ENCODE measurements around the gene PHF21B.
"Not testable (repeated sequence)": the region's sequence is repeated elsewhere in the genome, so short reads cannot be mapped to it uniquely, and the experiment has no call there.

PHF21B gene

GRCh38 chr22:44854641-44855040, 155.2 kb downstream of the PHF21B start:
- H3K36me3 ChIP-seq (replicated peaks in 1 of 2; ENCODE audit: control insufficient read depth in 2 of 2, insufficient read depth in 2 of 2, low read length in 2 of 2); H3K9me3 ChIP-seq (replicated peaks in 1 of 2; ENCODE audit: control insufficient read depth in 2 of 2, insufficient read depth in 1 of 2, low read depth in 1 of 2, low read length in 2 of 2); H3K27ac ChIP-seq (replicated peaks; ENCODE audit: low read length); H3K79me1 ChIP-seq (ENCODE audit: low read depth, low read length); H2BK15ac ChIP-seq (ENCODE audit: low read length); DNase-seq (ENCODE audit: low spot score); H2AK5ac ChIP-seq (ENCODE audit: low read depth, low read length); H3K18ac ChIP-seq (ENCODE audit: low read length); H4K8ac ChIP-seq (ENCODE audit: low read depth, low read length); H3K23ac ChIP-seq (ENCODE audit: low read depth, low read length, poor library complexity); H3K14ac ChIP-seq (ENCODE audit: low read length); H2BK120ac ChIP-seq (ENCODE audit: low read depth, low read length); H3K4me3 ChIP-seq (ENCODE audit: low read length in 2 of 2); H4K91ac ChIP-seq (ENCODE audit: low read depth, low read length, poor library complexity); H2BK5ac ChIP-seq (ENCODE audit: low read length); H2BK12ac ChIP-seq (ENCODE audit: low read length); H3K4ac ChIP-seq (ENCODE audit: low read length); H3K27me3 ChIP-seq (ENCODE audit: control insufficient read depth in 3 of 3, insufficient read depth in 3 of 3, low read depth in 1 of 3, low read length in 3 of 3); H3K9ac ChIP-seq (ENCODE audit: low read depth, low read length, poor library complexity); H3K4me2 ChIP-seq (ENCODE audit: insufficient read depth, low read length, poor library complexity, severe bottlenecking); H2AFZ ChIP-seq (ENCODE audit: low read length); H3K4me1 ChIP-seq (ENCODE audit: control insufficient read depth in 2 of 2, insufficient read depth in 1 of 2, low read depth in 1 of 2, low read length in 2 of 2): not testable (repeated sequence)
- WGBS, 2 donors (ENCODE audit: extremely low coverage in 2 of 2, insufficient read length in 2 of 2, insufficient replicate concordance in 1 of 2): no CpG with 5 or more reads among the region's 8 CpGs

DNA sequence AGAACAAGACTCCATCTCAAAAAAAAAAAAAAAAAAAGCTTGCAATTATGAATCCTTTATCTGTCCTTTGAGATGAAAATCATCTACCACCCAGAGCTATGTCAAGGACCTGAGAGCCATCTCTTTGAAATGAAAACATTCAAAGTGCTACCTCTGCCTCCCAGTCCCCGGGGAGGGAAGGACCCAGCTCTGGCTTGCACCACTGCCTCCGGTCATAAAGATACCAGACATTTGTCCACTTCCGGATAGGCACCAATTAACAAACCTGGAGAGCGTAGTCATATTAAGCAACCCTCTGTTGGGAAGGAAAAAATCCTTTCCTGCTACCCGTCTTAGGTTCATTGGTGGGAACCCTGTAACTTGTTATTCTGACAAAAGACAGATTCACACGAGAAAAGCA, 158.9 kb downstream of the PHF21B start:
- Histone ChIP-seq H3K4me2 (ENCODE audit: insufficient read depth, low read length, poor library complexity, severe bottlenecking) (no peak overlapping the region), H3K9ac (ENCODE audit: low read depth, low read length, poor library complexity) (no peak overlapping the region), H4K91ac (ENCODE audit: low read depth, low read length, poor library complexity) (no peak overlapping the region), H3K4ac (ENCODE audit: low read length) (no peak overlapping the region), H2BK15ac (ENCODE audit: low read length) (no peak overlapping the region), H3K23ac (ENCODE audit: low read depth, low read length, poor library complexity) (no peak overlapping the region), H3K79me1 (ENCODE audit: low read depth, low read length) (no peaks in the 10 kb centered on the region), H3K18ac (ENCODE audit: low read length) (no peak overlapping the region), H3K27me3 (ENCODE audit: control insufficient read depth in 3 of 3, insufficient read depth in 3 of 3, low read depth in 1 of 3, low read length in 3 of 3) (peaks cover 0 to 4% (median 0%) of the 10 kb centered on the region in 3 experiments), H2BK5ac (ENCODE audit: low read length) (no peak overlapping the region), H3K4me3 (ENCODE audit: low read length in 2 of 2) (no peak overlapping the region), H3K27ac (replicated peaks; ENCODE audit: low read length) (no peak overlapping the region), H4K8ac (ENCODE audit: low read depth, low read length) (no peak overlapping the region), H3K4me1 (ENCODE audit: control insufficient read depth in 2 of 2, insufficient read depth in 1 of 2, low read depth in 1 of 2, low read length in 2 of 2) (peaks cover 0 to 1% of the 10 kb centered on the region in 2 donors), H2AK5ac (ENCODE audit: low read depth, low read length) (no peak overlapping the region), H3K36me3 (replicated peaks in 1 of 2; ENCODE audit: control insufficient read depth in 2 of 2, insufficient read depth in 2 of 2, low read length in 2 of 2) (no peaks in the 10 kb centered on the region), H2BK120ac (ENCODE audit: low read depth, low read length) (no peak overlapping the region), H2BK12ac (ENCODE audit: low read length) (no peak overlapping the region), H3K14ac (ENCODE audit: low read length) (no peak overlapping the region), H2AFZ (ENCODE audit: low read length) (no peak overlapping the region), H3K9me3 (replicated peaks in 1 of 2; ENCODE audit: control insufficient read depth in 2 of 2, insufficient read depth in 1 of 2, low read depth in 1 of 2, low read length in 2 of 2) (peaks cover 0 to 3% of the 10 kb centered on the region in 2 donors)
- no peak for DNase-seq (ENCODE audit: low spot score)
- no CpG with 5 or more reads among the region's 6 CpGs for WGBS, 2 donors (ENCODE audit: extremely low coverage in 2 of 2, insufficient read length in 2 of 2, insufficient replicate concordance in 1 of 2)

- Histone ChIP-seq H4K91ac (ENCODE audit: low read depth, low read length, poor library complexity) (no peak overlapping the region), H4K8ac (ENCODE audit: low read depth, low read length) (no peak overlapping the region), H3K4ac (ENCODE audit: low read length) (no peak overlapping the region), H3K23ac (ENCODE audit: low read depth, low read length, poor library complexity) (peak overlapping the region; percentile 92), H2BK12ac (ENCODE audit: low read length) (peak overlapping the region; percentile 77), H2BK15ac (ENCODE audit: low read length) (no peak overlapping the region), H3K4me2 (ENCODE audit: insufficient read depth, low read length, poor library complexity, severe bottlenecking) (no peak overlapping the region), H3K27me3 (ENCODE audit: control insufficient read depth in 3 of 3, insufficient read depth in 3 of 3, low read depth in 1 of 3, low read length in 3 of 3) (peaks cover 0 to 4% (median 0%) of the 10 kb centered on the region in 3 experiments), H2AFZ (ENCODE audit: low read length) (no peak overlapping the region), H3K4me3 (ENCODE audit: low read length in 2 of 2) (peak overlapping the region in 1 of 2 donors; percentile 39), H3K9me3 (replicated peaks in 1 of 2; ENCODE audit: control insufficient read depth in 2 of 2, insufficient read depth in 1 of 2, low read depth in 1 of 2, low read length in 2 of 2) (no peaks in the 10 kb centered on the region), H2BK5ac (ENCODE audit: low read length) (no peak overlapping the region), H3K18ac (ENCODE audit: low read length) (peak overlapping the region; percentile 62), H3K9ac (ENCODE audit: low read depth, low read length, poor library complexity) (peak overlapping the region; percentile 2), H3K79me1 (ENCODE audit: low read depth, low read length) (no peaks in the 10 kb centered on the region), H3K36me3 (replicated peaks in 1 of 2; ENCODE audit: control insufficient read depth in 2 of 2, insufficient read depth in 2 of 2, low read length in 2 of 2) (no peaks in the 10 kb centered on the region), H2BK120ac (ENCODE audit: low read depth, low read length) (no peak overlapping the region), H3K14ac (ENCODE audit: low read length) (peak overlapping the region; percentile 3), H3K27ac (replicated peaks; ENCODE audit: low read length) (no peak overlapping the region), H2AK5ac (ENCODE audit: low read depth, low read length) (no peak overlapping the region), H3K4me1 (ENCODE audit: control insufficient read depth in 2 of 2, insufficient read depth in 1 of 2, low read depth in 1 of 2, low read length in 2 of 2) (peaks cover 0 to 1% of the 10 kb centered on the region in 2 donors)
- whole genome bisulfite sequencing, 2 donors (ENCODE audit: extremely low coverage in 2 of 2, insufficient read length in 2 of 2, insufficient replicate concordance in 1 of 2): no CpG with 5 or more reads among the region's 21 CpGs
- no peak for DNase-seq (ENCODE audit: low spot score)
Measured at GRCh38 chr22:44848791-44849420, 160.9 kb downstream of the PHF21B start.

- no CpG with 5 or more reads among the region's 14 CpGs for WGBS, 2 donors (ENCODE audit: extremely low coverage in 2 of 2, insufficient read length in 2 of 2, insufficient replicate concordance in 1 of 2)
- Histone ChIP-seq H3K9ac (ENCODE audit: low read depth, low read length, poor library complexity) (peak overlapping the region; percentile 2), H4K91ac (ENCODE audit: low read depth, low read length, poor library complexity) (no peak overlapping the region), H3K4ac (ENCODE audit: low read length) (no peak overlapping the region), H2AK5ac (ENCODE audit: low read depth, low read length) (peak overlapping the region; percentile 50), H2BK15ac (ENCODE audit: low read length) (peak overlapping the region; percentile 20), H3K27me3 (ENCODE audit: control insufficient read depth in 3 of 3, insufficient read depth in 3 of 3, low read depth in 1 of 3, low read length in 3 of 3) (peaks cover 0 to 4% (median 0%) of the 10 kb centered on the region in 3 experiments), H2BK5ac (ENCODE audit: low read length) (peak overlapping the region; percentile 67), H2BK120ac (ENCODE audit: low read depth, low read length) (no peak overlapping the region), H4K8ac (ENCODE audit: low read depth, low read length) (no peak overlapping the region), H3K36me3 (replicated peaks in 1 of 2; ENCODE audit: control insufficient read depth in 2 of 2, insufficient read depth in 2 of 2, low read length in 2 of 2) (no peaks in the 10 kb centered on the region), H3K27ac (replicated peaks; ENCODE audit: low read length) (no peak overlapping the region), H3K4me1 (ENCODE audit: control insufficient read depth in 2 of 2, insufficient read depth in 1 of 2, low read depth in 1 of 2, low read length in 2 of 2) (peaks cover 0 to 1% of the 10 kb centered on the region in 2 donors), H3K23ac (ENCODE audit: low read depth, low read length, poor library complexity) (peak overlapping the region; percentile 92), H3K4me3 (ENCODE audit: low read length in 2 of 2) (peak overlapping the region in 1 of 2 donors; percentile 39), H3K14ac (ENCODE audit: low read length) (peak overlapping the region; percentile 3), H3K18ac (ENCODE audit: low read length) (peak overlapping the region; percentile 62), H3K79me1 (ENCODE audit: low read depth, low read length) (no peaks in the 10 kb centered on the region), H2AFZ (ENCODE audit: low read length) (no peak overlapping the region), H2BK12ac (ENCODE audit: low read length) (no peak overlapping the region), H3K4me2 (ENCODE audit: insufficient read depth, low read length, poor library complexity, severe bottlenecking) (no peak overlapping the region), H3K9me3 (replicated peaks in 1 of 2; ENCODE audit: control insufficient read depth in 2 of 2, insufficient read depth in 1 of 2, low read depth in 1 of 2, low read length in 2 of 2) (no peaks in the 10 kb centered on the region)
- no peak for DNase-seq (ENCODE audit: low spot score)
Measured at GRCh38 chr22:44848296-44848741, 161.5 kb downstream of the PHF21B start.
